Medulla oblongata (tissue), 1 donor: Measurements from ENCODE around the gene COL5A2.

Source experiments
- DNase-seq: peaks from one replicate; pipeline ENCODE4 v3.0.0-alpha.2; 2015; ENCODE audit errors: extremely low spot score

COL5A2 gene

GRCh38 chr2:189147989-189148388 is 31.6 kb downstream of the COL5A2 start:
- no peak for DNase-seq

- DNase-seq, result no peak
Measured at GRCh38 chr2:189147361-189147760, 32.2 kb downstream of the COL5A2 start.

GRCh38 chr2:189146553-189146952 is 33.0 kb downstream of the COL5A2 start:
- DNase-seq, result no peak

- DNase-seq, result no peak
Measured at GRCh38 chr2:189144700-189145211, 34.8 kb downstream of the COL5A2 start.

GRCh38 chr2:189143925-189144324 is 35.6 kb downstream of the COL5A2 start:
- DNase-seq, result no peak

- DNase-seq, result no peak
Measured at GRCh38 chr2:189142893-189143759, 36.4 kb downstream of the COL5A2 start.

- no peak for DNase-seq
Measured at GRCh38 chr2:189138800-189139199, 40.8 kb downstream of the COL5A2 start.

- no peak for DNase-seq
Measured at GRCh38 chr2:189137519-189137918, 42.0 kb downstream of the COL5A2 start.

GRCh38 chr2:189134485-189134884 is 45.1 kb downstream of the COL5A2 start:
- no peak for DNase-seq

- DNase-seq, result no peak
Measured at GRCh38 chr2:189131991-189132390, 47.6 kb downstream of the COL5A2 start.

- no peak for DNase-seq
Measured at GRCh38 chr2:189129971-189130370, 49.6 kb downstream of the COL5A2 start.

GRCh38 chr2:189128970-189129369 is 50.6 kb downstream of the COL5A2 start:
- DNase-seq, result no peak

- DNase-seq, result no peak
Measured at GRCh38 chr2:189127756-189128155, 51.8 kb downstream of the COL5A2 start.

- DNase-seq, result no peak
Measured at GRCh38 chr2:189125195-189125594, 54.4 kb downstream of the COL5A2 start.

GRCh38 chr2:189124175-189124574 is 55.4 kb downstream of the COL5A2 start:
- DNase-seq, result no peak

GRCh38 chr2:189118386-189118785 is 61.2 kb downstream of the COL5A2 start:
- DNase-seq, result no peak

GRCh38 chr2:189116979-189117378 is 62.6 kb downstream of the COL5A2 start:
- DNase-seq, result no peak

GRCh38 chr2:189116087-189116486 is 63.5 kb downstream of the COL5A2 start:
- DNase-seq, result no peak

GRCh38 chr2:189115126-189115525 is 64.4 kb downstream of the COL5A2 start:
- DNase-seq, result no peak

GRCh38 chr2:189113963-189114362 is 65.6 kb downstream of the COL5A2 start:
- DNase-seq, result no peak

- no peak for DNase-seq
Measured at GRCh38 chr2:189111063-189111715, 68.4 kb downstream of the COL5A2 start.

- no peak for DNase-seq
Measured at GRCh38 chr2:189109921-189110397, 69.6 kb downstream of the COL5A2 start.

- no peak for DNase-seq
Measured at GRCh38 chr2:189104934-189105333, 74.6 kb downstream of the COL5A2 start.
